ENCODE results near the gene NCK2. TPM values are rescaled to one million over a fixed set of nuclear protein-coding genes. Genes with fewer than 3 reads are reported as not detected.

NCK2 gene
- total and polyA plus RNA-seq, 2 experiments from 2014 or later, result 55.0 to 65.9 TPM

DNA sequence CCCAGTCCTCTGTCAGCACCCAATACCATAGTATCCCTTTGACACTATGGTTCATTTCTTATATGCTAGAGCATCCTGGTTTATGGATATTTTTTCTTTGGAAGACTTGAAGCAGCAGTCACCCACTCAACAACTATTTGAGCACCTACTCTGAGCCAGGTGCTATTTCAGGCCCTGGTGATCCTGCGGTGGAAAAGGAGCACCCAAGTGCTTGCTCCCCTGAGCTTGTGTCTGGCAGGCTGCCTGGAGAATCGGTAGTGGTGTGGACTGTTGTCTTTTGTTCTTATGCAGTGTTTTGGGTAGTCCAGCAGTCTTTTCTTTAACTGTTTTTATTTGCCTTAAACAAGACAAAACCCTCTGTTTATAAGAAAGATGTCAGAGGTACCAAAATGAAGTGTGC is 28.9 kb downstream of the NCK2 start:
- Histone ChIP-seq H3K4me3 (no peak overlapping the region), H3K4me1 (ENCODE audit: low read depth) (no peaks in the 10 kb centered on the region), H3K36me3 (no peaks in the 10 kb centered on the region), H3K27ac (no peak overlapping the region), H3K27me3 (no peaks in the 10 kb centered on the region), H3K9me3 (ENCODE audit: low read depth) (no peaks in the 10 kb centered on the region)
- DNase-seq (ENCODE audit: low read depth in 1 of 2, low spot score in 1 of 2), result no peak
- no peak for TF ChIP-seq CTCF (IDR thresholded peaks at IDR 0.05; ENCODE audit: low read depth, low read length)

DNA sequence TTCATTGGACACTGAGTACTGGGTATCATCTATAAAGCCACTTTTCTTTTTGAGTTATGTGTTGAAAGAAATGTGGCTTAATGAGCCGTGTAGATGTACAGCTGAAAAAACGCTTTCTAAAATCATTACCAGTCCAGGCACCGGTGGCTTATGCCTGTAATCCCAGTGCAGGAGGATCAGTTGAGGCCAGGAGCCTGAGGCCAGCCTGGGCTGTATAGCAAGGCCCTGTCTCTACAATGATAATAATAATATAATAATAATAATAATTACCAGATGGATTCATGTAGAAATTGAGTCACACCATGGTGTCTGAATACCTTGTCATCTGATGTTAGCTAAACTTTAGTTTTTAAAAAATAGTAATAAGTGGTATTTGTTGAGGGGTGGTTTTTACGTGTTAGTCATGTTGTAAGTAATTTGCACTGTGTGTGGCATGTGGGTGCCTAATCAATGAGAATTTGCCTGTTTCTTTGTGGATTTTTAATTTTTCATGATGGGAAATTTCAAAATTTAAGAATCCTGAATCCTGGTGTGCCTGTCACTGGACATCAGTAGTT is 30.1 kb downstream of the NCK2 start:
- no peak overlapping the region for H3K27ac ChIP-seq
- no peaks in the 10 kb centered on the region for H3K4me1 ChIP-seq (ENCODE audit: low read depth)
- no peaks in the 10 kb centered on the region for H3K36me3 ChIP-seq
- H3K9me3 ChIP-seq (ENCODE audit: low read depth), result no peaks in the 10 kb centered on the region
- H3K4me3 ChIP-seq, result no peak overlapping the region
- no peak for DNase-seq (ENCODE audit: low read depth in 1 of 2, low spot score in 1 of 2)
- no peak for TF ChIP-seq CTCF (IDR thresholded peaks at IDR 0.05; ENCODE audit: low read depth, low read length)
- no peaks in the 10 kb centered on the region for H3K27me3 ChIP-seq

DNA sequence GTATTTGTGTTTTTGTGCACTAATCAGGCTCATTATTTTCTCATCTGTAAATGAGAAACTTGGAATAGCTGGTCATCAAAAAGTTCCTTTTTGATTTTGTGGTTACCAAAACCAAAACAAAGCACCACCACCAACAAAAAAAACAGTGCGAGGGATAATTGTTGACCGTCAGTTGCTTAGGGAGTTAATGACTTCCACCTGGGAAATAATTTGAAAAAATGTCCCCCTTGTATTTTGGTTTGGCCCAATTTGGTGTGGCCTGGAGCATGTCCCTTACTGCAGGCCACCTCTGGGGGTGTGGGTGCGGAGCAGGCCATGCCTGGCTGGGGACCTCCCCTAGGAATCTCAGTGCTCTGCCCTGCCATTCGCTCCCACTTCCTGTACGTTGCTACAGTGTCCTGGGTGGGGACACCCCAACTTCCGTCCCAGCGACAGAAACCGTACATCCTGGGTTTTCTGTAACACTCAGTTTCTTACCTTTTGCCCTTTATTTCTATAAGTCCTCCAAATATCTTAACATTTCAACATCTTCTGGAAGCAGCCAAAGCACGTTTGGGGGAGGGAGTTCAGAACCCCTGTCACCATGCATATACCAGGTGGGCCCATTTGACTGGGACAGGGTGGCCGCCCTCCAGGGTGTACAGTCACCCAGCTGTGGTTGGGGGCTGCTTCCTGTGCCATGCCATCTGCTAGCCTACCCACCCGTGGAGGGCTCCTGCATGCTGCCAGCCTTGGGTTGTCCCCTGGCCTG is 31.3 kb downstream of the NCK2 start:
- DNase-seq (ENCODE audit: low read depth in 1 of 2, low spot score in 1 of 2), result no peak
- no peak overlapping the region for H3K4me3 ChIP-seq
- H3K36me3 ChIP-seq, result no peaks in the 10 kb centered on the region
- H3K27ac ChIP-seq, result no peak overlapping the region
- H3K27me3 ChIP-seq, result no peaks in the 10 kb centered on the region
- H3K4me1 ChIP-seq (ENCODE audit: low read depth), result no peaks in the 10 kb centered on the region
- no peak for TF ChIP-seq CTCF (IDR thresholded peaks at IDR 0.05; ENCODE audit: low read depth, low read length)
- H3K9me3 ChIP-seq (ENCODE audit: low read depth), result no peaks in the 10 kb centered on the region

DNA sequence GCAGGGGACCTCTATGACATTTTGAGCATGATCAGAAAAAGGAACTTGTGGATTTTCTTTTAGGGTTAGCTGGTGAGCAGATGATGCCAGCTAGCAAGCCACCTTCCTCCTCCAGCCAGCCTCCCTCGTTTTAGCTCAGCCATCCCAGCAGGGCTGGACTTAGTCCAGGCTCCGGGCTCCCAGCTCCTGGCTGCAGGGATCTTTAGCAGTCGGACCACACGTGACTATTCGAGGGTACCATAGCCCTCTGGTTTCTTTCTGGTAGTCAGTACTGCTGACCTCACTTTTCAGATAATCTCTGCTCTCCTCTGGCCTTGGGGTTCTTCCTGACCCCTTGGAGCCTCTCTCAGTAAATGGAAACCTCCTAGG is 31.8 kb downstream of the NCK2 start:
- no peak for TF ChIP-seq CTCF (IDR thresholded peaks at IDR 0.05; ENCODE audit: low read depth, low read length)
- no peaks in the 10 kb centered on the region for H3K27me3 ChIP-seq
- H3K9me3 ChIP-seq (ENCODE audit: low read depth), result no peaks in the 10 kb centered on the region
- DNase-seq (ENCODE audit: low read depth in 1 of 2, low spot score in 1 of 2), result no peak
- H3K27ac ChIP-seq, result no peak overlapping the region
- no peaks in the 10 kb centered on the region for H3K4me1 ChIP-seq (ENCODE audit: low read depth)
- H3K36me3 ChIP-seq, result no peaks in the 10 kb centered on the region
- no peak overlapping the region for H3K4me3 ChIP-seq

DNA sequence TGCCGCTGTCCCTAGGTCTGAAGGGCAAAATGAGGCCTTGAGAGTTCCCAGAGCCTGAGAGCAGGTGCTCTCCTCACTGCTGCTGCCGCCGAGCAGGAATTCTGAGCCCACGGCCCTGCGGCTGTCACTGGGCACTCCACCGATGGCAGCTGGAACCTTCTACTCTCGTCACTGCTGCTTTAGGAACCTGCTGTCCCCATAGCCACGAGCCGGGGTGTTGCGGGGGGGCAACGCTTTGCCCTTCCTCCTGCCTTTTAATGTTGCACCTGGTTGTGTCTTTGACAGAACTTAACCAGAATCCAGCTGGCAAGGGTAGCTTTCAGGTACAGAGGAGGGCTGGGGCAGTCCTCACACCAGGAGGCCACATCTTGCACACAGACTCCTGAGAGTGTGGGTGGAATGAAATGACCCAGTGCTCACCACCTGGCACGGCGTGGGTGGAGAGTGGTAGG is 32.3 kb downstream of the NCK2 start:
- TF ChIP-seq CTCF (IDR thresholded peaks at IDR 0.05; ENCODE audit: low read depth, low read length), result no peak
- no peak for DNase-seq (ENCODE audit: low read depth in 1 of 2, low spot score in 1 of 2)
- no peak overlapping the region for H3K4me3 ChIP-seq
- H3K27ac ChIP-seq, result no peak overlapping the region
- H3K4me1 ChIP-seq (ENCODE audit: low read depth), result no peaks in the 10 kb centered on the region
- no peaks in the 10 kb centered on the region for H3K36me3 ChIP-seq
- H3K9me3 ChIP-seq (ENCODE audit: low read depth), result no peaks in the 10 kb centered on the region
- no peaks in the 10 kb centered on the region for H3K27me3 ChIP-seq
